Activated CD8-positive, alpha-beta memory T cell treated with anti-CD3 and anti-CD28 coated beads for 24 hours (primary cell): Measurements from ENCODE around the gene SLC25A42.
"Not testable (repeated sequence)": the region's sequence is repeated elsewhere in the genome, so short reads cannot be mapped to it uniquely, and the experiment has no call there.

Experiments
- DNase-seq: peaks from one replicate; pipeline ENCODE4 v3.0.0-alpha.2; 2020

Gene SLC25A42

DNA sequence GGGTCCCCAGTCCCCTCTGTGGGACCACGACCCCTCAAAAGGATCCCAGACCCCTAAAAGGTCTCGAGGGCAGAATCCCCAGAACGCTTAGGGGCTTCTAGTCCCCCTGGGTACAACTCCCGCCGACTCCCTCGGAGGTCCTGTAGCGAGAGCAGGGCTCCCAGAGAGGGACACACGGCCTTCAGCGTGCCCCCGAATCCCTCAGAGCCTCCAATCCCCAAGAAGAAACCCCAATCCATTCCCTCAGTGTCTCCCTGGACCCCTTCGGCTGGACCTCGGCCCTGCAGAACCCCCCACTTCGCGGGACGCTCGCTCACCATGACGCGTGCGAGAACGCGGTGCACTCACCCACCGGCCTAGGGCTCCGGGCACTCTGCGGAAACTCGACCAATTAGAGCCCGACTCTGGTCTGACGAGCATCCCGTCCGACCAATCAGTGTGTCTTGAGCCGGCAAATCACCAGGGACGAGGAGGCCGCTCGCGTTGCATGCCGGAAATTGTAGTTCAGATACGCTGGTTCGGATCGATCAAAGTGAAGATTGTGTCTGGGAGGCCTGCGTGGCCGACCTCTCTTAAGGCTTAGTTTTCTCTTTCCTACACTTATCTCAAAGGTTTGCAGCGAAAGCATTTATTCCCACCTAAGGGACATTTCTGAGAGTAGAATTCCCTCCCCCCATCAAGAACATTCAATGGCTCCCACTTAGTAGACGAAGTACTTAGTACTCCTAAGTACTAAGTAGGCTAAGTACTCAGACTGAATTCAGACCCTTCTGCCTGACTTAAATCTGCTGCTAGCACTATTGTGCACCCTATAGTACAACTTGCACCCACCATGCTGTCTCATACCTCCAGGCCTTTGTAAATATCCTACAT, 74.6 kb downstream of the SLC25A42 start, which contains the start of gene TMEM161A:
TMEM161A (minus strand) TSS at position 370 of the 873 bp plus-strand sequence; CDS start at position 320, 50 bp downstream.
- DNase-seq, result peak; percentile 99

DNA sequence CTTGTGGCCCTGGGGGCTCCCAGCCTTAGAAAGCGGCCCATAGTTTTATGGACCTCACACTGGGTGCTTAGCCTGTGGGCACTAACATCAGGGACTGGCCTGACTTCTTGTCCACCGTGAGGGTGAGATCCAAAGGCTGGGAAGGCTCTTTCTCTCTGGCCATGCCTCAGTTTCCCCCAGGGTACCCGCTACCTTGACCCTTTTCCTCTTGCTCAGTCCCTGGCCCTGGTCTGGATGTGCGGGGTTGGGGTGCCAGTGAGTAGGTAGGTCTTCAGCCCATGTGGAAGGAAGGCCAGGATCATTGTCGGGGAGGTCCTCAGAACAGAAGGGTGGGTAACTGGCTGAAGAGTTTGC, 76.1 kb downstream of the SLC25A42 start:
- DNase-seq, result no peak

- DNase-seq, result no peak
These were observed 76.7 kb downstream of the SLC25A42 start for GRCh38 chr19:19140476-19140875.

DNA sequence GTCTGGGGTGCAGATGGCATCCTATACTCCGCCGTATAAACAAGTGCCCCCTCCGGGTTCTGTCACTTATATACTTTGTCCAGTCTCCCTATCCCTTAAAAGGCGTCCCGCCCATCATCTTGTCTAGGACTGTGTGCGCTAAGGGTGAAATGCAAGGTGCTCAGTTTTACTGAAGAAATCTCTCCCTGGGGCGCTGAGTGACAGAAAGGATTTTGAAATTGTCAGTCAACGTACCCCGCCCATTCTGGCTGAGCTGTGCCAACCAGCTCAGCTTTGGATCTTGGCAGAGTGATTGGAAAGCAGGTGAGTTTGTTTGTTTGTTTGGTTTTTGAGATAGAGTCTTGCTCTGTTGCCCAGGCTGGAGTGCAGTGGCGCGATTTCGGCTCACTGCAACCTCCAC, 78.6 kb downstream of the SLC25A42 start:
- DNase-seq, result no peak

DNA sequence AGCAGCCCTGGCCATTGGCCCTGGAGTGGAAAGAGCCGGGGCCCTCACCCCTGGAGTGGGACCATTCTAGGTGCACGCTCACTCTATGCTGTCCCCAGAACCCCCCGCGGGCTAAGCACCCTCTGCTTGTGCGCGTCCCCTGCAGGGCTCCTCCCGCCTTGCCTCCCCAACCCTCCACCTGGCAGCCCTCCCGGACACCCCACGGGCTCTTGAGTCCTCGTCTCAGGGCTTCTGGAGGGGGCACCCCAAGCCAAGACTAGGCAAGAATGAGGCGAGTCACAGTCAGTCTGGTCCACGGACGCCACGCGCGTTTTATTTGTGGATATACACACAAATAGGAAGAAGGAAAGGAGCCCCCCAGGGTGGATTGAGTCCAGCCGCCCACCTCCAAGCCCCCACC, 81.5 kb downstream of the SLC25A42 start:
- DNase-seq, result no peak

DNA sequence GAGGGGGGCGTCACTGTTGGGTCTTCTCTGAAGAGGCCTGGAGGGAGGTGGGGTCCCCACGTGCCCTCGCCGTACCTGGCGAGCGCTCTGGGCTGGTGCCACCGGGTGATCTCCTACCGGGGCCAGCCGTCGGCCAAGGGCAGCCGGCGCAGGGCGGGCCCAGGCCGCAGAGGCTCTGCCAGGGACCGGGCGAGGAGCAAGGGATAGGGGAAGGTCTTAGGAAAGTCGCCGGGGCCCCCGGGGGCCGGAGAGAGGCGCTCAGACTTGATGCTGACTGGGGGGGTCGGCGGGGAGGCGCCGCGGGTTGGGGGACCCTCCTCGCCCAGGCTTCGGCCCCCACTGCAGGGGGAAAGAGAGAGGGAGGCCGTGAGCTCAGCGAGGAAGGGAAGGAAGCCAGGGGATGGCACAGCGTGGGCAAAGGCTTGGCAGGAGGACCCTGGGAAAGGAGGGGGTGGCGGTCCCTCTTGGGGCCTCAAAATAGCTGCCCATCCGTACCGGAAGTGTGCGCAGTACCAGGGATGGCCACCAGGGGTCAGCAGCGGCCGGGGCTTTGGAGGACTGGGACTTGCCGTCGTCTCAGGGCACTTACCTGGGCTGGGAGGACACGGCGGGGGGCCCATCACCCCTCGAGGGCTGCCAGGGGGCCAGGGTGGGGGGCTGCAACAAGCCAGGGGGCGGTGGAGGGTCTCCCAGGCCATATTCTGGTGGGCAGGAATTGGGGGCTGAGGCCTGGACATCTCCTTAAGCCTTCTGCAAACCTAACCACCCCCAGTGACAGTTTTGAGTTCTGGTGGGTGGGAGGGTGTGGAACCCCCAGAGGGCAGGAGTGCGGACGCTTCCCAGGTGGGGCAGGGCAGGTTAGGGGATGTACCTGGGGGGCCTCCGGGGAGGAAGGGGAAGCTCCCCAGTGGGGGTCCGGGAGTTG, 82.2 kb downstream of the SLC25A42 start:
- DNase-seq, result peak; percentile 99

DNA sequence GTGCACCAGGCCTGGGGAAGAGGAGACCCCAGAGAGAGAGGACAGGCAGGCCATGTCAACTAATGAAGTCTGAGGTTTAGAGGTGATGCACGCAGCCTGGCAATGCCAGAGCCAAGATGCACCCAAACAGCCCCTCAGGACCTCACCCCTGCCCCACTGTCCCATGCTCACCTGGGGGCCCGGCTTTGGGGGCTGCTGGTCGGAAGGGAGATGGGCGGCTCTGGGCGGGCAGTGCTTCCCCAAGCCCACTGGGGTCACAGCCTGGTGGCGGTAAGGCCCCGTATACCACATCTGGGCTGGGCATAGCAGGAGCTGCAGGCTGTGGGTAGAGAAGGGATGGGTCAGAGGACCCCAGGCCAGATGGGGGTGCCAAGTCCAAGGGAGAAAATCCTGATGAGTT, 83.1 kb downstream of the SLC25A42 start:
- no peak for DNase-seq

DNA sequence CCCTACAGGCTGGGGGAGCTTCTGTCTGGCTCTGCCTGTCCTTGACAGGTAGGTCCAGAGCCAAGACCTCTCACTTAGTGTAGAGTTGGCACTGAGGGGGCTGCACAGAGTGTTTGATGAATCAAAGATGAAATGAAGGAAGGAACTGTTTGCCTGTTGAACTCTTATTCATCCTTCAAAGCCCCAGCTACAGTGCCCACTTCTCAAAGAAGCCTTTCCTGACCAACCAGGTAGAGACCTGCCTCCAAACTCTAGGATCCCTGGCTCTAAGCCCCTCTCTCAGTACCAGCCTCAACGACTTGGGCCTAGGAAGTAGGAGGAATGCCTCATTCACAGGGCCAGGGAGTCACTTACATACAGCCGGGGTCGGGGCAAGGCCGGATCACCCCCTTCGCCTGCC, 83.5 kb downstream of the SLC25A42 start:
- no peak for DNase-seq

DNA sequence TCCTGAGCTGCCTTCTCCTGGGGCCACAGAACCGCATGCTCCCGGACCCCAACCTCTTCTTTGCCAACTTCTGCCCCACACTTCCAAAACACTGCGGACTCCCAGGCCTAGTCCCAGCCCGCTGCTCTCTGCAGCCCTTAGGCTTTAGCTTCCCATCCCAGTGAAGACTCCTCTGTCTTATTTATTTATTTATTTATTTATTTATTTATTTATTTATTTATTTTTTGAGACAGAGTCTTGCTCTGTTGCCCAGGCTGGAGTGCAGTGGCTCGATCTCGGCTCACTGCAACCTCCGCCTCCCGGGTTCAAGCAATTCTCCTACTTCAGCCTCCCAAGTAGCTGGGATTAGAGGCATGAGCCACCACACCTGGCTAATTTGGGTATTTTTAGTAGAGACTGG, 84.7 kb downstream of the SLC25A42 start:
- not testable (repeated sequence) for DNase-seq

GRCh38 chr19:19149435-19149834, 85.6 kb downstream of the SLC25A42 start:
- DNase-seq, result no peak

GRCh38 chr19:19151418-19151817, 87.6 kb downstream of the SLC25A42 start:
- DNase-seq, result no peak

GRCh38 chr19:19152668-19153384, 89.0 kb downstream of the SLC25A42 start:
- no peak for DNase-seq

DNA sequence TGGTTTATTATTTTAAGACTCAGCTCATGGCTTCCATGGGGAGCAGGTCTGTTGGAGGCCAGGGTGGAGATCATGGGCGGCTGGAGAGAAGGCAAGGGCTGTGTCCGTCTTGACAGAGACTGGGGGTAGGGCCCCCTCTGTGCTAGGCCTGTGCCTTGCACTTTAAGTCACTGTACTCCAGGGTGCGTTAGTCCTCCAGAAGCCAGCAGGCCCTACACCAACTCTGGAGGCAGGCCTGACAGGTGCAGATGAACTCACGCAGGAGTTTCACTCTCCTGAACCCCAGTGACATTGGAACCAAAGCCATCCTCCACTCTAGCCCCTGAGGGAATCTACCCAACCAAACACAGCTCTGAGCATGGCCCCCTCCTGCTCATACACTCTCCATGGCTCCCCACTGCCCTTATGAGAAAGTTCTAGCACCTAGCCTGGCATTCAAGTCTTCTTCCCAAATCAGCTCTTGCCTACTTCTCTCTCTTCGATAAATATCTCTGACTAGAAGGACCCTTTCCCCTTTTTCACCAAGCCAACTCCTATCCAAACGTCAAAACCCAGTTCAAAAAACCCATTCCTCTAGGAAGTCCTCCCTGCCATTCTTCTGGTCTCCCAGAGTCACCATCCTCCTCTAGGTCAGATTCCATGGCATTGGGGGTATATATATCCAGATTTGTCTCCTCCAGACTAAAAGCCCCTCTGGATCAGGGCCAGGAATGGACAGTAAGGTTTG, 91.1 kb downstream of the SLC25A42 start:
- no peak for DNase-seq

DNA sequence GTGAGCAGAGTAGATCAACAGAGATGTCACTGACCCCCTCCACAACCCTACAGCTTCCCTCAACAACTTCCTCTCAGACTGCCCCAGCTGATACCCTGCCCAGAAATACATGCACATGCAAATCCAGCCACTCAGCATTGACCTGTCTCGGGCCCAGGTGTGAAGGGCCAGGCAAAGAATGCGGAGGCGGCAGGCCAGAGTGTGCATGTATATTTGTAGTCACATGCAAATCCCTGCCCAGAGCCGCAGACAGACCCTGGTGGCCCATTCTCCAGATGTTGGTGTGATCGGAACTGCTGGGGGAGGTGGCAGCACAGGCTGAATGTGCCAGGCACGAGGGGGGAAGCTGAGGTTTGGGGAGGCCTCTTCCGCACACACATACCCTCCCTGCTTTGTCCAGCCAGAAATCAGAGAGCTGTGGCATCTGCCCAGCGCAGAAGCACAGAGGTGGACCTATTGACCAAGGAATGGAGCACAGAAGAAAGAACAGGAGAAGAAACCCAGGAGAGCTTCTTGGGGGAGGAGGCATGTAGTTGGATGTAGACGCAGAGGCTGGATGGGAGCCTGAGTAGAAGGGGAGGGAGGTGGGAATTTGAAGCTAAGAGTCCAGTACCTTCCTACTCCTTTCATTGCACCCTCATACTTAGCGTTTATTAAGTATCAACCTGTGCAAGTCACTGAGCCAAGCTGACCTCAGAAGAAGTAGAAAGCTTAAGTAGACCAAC, 91.9 kb downstream of the SLC25A42 start:
- DNase-seq, result no peak

GRCh38 chr19:19157808-19158207, 94.0 kb downstream of the SLC25A42 start:
- DNase-seq, result no peak

DNA sequence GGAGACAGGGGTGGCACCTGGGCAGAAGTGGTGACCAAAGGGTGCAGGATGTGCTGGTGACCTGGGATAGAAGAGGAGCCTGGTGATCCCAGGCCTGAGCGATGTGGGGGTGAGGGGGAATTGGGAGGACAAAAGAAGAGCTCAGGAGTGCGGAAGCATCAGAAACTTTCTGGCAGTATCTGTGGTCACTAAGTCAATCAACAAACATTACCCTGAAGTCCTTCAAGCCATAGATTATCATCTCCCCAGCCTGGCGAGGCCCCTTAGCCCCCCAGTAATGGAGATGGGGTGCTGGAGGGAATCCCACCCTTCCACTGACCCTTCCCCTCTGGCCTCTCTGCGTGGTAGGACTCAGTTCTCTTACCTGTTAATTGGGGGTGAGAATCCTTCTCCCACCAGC, 95.7 kb downstream of the SLC25A42 start:
- DNase-seq, result no peak

DNA sequence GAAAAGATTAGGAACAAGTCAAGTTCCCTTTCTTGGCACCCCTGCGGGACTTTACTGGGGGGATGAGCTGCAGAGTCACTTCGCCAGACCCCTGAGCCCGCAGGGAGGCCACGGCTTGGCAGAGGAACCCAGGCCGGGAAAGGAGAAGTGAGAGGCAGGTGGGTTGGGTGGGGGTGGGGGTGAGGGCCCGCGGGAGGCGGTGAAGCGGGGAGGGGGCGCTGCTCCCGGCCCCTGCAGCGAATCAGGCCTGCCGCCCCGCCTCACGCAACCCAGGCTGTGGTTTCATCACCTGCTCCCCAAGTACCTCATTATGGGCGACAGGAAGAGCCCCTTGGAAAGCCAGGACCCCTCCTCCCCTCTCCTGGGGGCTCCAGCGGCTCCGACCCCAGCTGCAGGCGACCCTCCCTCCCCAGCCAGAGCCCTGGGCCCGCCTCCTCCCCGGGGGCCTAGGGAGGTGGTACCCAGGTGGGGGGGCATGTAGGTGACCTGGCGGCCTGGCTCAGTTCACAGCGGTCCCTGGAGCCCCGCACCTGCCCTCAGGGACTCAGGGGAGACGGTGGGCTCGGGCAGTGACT, 96.8 kb downstream of the SLC25A42 start:
- no peak for DNase-seq

DNA sequence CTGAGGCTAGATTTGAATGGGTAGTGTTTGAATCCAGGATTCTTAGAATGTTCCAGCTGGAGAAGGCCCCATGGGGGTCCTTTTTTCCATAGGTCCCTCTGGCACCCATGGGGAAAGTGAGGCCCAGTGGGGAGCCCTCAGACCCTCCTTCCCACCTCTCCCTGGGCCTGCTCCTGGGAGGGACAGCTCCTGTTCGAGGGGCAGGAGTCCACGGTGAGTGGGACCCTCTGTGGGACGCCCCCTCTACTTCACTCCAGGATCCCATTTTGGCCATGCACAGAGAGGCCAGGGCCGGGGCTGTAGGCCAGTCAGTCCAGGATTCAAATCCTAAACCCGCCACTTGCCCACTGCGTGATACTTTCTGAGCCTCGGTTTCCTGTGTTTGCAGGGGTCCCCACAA, 98.7 kb downstream of the SLC25A42 start:
- no peak for DNase-seq
